Measurements from ENCODE around the gene FIGN. TPM values are rescaled to one million over a fixed set of nuclear protein-coding genes. Genes with fewer than 3 reads are reported as not detected.

Gene FIGN
- total and polyA plus RNA-seq, 2 donors (not counting 1 experiment from before 2014, with no cell fraction given) = not detected

- H4K20me1 ChIP-seq (ENCODE audit: control insufficient read depth, insufficient read depth, low read length, poor library complexity, severe bottlenecking) = no peaks in the 10 kb centered on the region
- Mint-ChIP-seq H3K4me3 (no peak overlapping the region), H3K9me3 (ENCODE audit: insufficient read depth) (no peaks in the 10 kb centered on the region), H3K27me3 (no peaks in the 10 kb centered on the region), H3K4me1 (no peaks in the 10 kb centered on the region), H3K27ac (no peak overlapping the region)
- no peaks in the 10 kb centered on the region for H3K36me3 ChIP-seq (replicated peaks in 1 of 2; ENCODE audit: control extremely low read depth in 1 of 2, control insufficient read depth in 1 of 2, extremely low read depth in 1 of 2, insufficient read depth in 2 of 2, low read length in 1 of 2)
- intact Hi-C loops (cut with micrococcal nuclease) = loop anchor here (10.0 kb wide), 1 partner anchor 273 kb away; no protein-coding TSS in a partner anchor
- TF ChIP-seq CTCF (IDR thresholded peaks at IDR 0.05) (no peak), EZH2 (IDR thresholded peaks at IDR 0.05; ENCODE audit: borderline replicate concordance, insufficient read depth, low read depth, low read length, poor library complexity, severe bottlenecking) (no peak)
- no peaks in the 10 kb centered on the region for H3K9me3 ChIP-seq (ENCODE audit: control extremely low read depth in 1 of 3, control insufficient read depth in 2 of 3, insufficient read depth in 1 of 3, low read length in 2 of 3)
- H3K4me3 ChIP-seq (ENCODE audit: control extremely low read depth in 1 of 5, extremely low read depth in 1 of 5, insufficient read depth in 1 of 5, low read depth in 2 of 5, low read length in 4 of 5) = no peak overlapping the region
- H3K4me2 ChIP-seq (replicated peaks; ENCODE audit: low read depth, low read length, poor library complexity, severe bottlenecking) = no peak overlapping the region
- H3K4me1 ChIP-seq (ENCODE audit: control insufficient read depth in 2 of 2, insufficient read depth in 2 of 2, low read length in 2 of 2) = no peaks in the 10 kb centered on the region
- POLR2A ChIA-PET = no interaction called here
- no peaks in the 10 kb centered on the region for H3K79me2 ChIP-seq (ENCODE audit: control insufficient read depth, insufficient read depth, low read length)
- DNase-seq (no peak), ATAC-seq (ENCODE audit: low read depth) (no peak)
- no peak overlapping the region for H2AFZ ChIP-seq (ENCODE audit: insufficient read depth, low read depth, low read length, poor library complexity, severe bottlenecking)
- no peak overlapping the region for H3K9ac ChIP-seq (ENCODE audit: low read length)
- CTCF ChIA-PET = no interaction called here
- H3K27ac ChIP-seq (ENCODE audit: low read length in 2 of 2) = no peak overlapping the region
- H3K27me3 ChIP-seq (replicated peaks in 1 of 4; ENCODE audit: control extremely low read depth in 1 of 4, control insufficient read depth in 3 of 4, insufficient read depth in 4 of 4, low read length in 3 of 4) = no peaks in the 10 kb centered on the region
- WGBS (ENCODE audit: insufficient coverage) = no CpG with 5 or more reads among the region's 2 CpGs
Measured at GRCh38 chr2:163617517-163617916, 118.3 kb downstream of the FIGN start.

GRCh38 chr2:163613266-163613731, 122.5 kb downstream of the FIGN start:
- Histone ChIP-seq H3K9me3 (ENCODE audit: control extremely low read depth in 1 of 3, control insufficient read depth in 2 of 3, insufficient read depth in 1 of 3, low read length in 2 of 3) (peaks cover 0 to 3% (median 0%) of the 10 kb centered on the region in 3 donors), H4K20me1 (ENCODE audit: control insufficient read depth, insufficient read depth, low read length, poor library complexity, severe bottlenecking) (no peaks in the 10 kb centered on the region), H3K36me3 (replicated peaks in 1 of 2; ENCODE audit: control extremely low read depth in 1 of 2, control insufficient read depth in 1 of 2, extremely low read depth in 1 of 2, insufficient read depth in 2 of 2, low read length in 1 of 2) (no peaks in the 10 kb centered on the region), H2AFZ (ENCODE audit: insufficient read depth, low read depth, low read length, poor library complexity, severe bottlenecking) (no peak overlapping the region), H3K27me3 (replicated peaks in 1 of 4; ENCODE audit: control extremely low read depth in 1 of 4, control insufficient read depth in 3 of 4, insufficient read depth in 4 of 4, low read length in 3 of 4) (no peaks in the 10 kb centered on the region), H3K4me2 (replicated peaks; ENCODE audit: low read depth, low read length, poor library complexity, severe bottlenecking) (no peak overlapping the region), H3K4me3 (ENCODE audit: control extremely low read depth in 1 of 5, extremely low read depth in 1 of 5, insufficient read depth in 1 of 5, low read depth in 2 of 5, low read length in 4 of 5) (no peak overlapping the region), H3K27ac (ENCODE audit: low read length in 2 of 2) (no peak overlapping the region), H3K4me1 (ENCODE audit: control insufficient read depth in 2 of 2, insufficient read depth in 2 of 2, low read length in 2 of 2) (no peaks in the 10 kb centered on the region), H3K79me2 (ENCODE audit: control insufficient read depth, insufficient read depth, low read length) (no peaks in the 10 kb centered on the region), H3K9ac (ENCODE audit: low read length) (no peak overlapping the region)
- CTCF ChIA-PET = no interaction called here
- WGBS (ENCODE audit: insufficient coverage) = no CpG with 5 or more reads among the region's 3 CpGs
- H3K4me1 Mint-ChIP-seq = no peaks in the 10 kb centered on the region
- no peaks in the 10 kb centered on the region for H3K27me3 Mint-ChIP-seq
- POLR2A ChIA-PET = no interaction called here
- TF ChIP-seq EZH2 (IDR thresholded peaks at IDR 0.05; ENCODE audit: borderline replicate concordance, insufficient read depth, low read depth, low read length, poor library complexity, severe bottlenecking) (no peak), CTCF (IDR thresholded peaks at IDR 0.05) (no peak)
- H3K4me3 Mint-ChIP-seq = no peak overlapping the region
- H3K27ac Mint-ChIP-seq = no peak overlapping the region
- ATAC-seq (ENCODE audit: low read depth) (no peak), DNase-seq (no peak)
- intact Hi-C loops (cut with micrococcal nuclease) = loop anchor here (10.0 kb wide), 1 partner anchor 268 kb away; no protein-coding TSS in a partner anchor
- no peaks in the 10 kb centered on the region for H3K9me3 Mint-ChIP-seq (ENCODE audit: insufficient read depth)
